PFSK-1 (cell line): ENCODE results near the gene HOXA3.

ENCODE experiments used
- FOXP2 ChIP-seq: optimal IDR thresholded peaks from 2 replicates; pipeline ENCODE3; 2011; ENCODE audit warnings: borderline replicate concordance, control low read depth, inconsistent platforms; ENCODE audit not compliant: insufficient read depth; ENCODE audit errors: extremely low read length, extremely low read depth
- POLR2AphosphoS5 ChIP-seq: IDR thresholded peaks from 2 replicates; pipeline ENCODE4 v1.6.1; 2012; ENCODE audit warnings: low read depth, mild to moderate bottlenecking, control low read depth, low read length, moderate library complexity
- SIN3A ChIP-seq: IDR thresholded peaks from 2 replicates; pipeline ENCODE4 v1.6.1; 2012; ENCODE audit warnings: mild to moderate bottlenecking, low read length, moderate library complexity, borderline replicate concordance; ENCODE audit not compliant: insufficient read depth
- TAF1 ChIP-seq: IDR thresholded peaks from 2 replicates; pipeline ENCODE4 v1.6.1; 2012; ENCODE audit warnings: low read length, control low read depth, borderline replicate concordance; ENCODE audit not compliant: insufficient read depth
- TF ChIP-seq, protein P1 (sequence below), 2 experiments: IDR thresholded peaks; 2 replicates each; pipeline versions ENCODE4 v1.6.1 to v1.8.0; 2011 to 2012; ENCODE audit warnings: low read depth in 2 of 2, low read length in 2 of 2, control low read depth in 1 of 2, inconsistent platforms in 1 of 2, mild to moderate bottlenecking in 1 of 2, moderate library complexity in 1 of 2; ENCODE audit not compliant: insufficient read depth in 1 of 2

DNA sequence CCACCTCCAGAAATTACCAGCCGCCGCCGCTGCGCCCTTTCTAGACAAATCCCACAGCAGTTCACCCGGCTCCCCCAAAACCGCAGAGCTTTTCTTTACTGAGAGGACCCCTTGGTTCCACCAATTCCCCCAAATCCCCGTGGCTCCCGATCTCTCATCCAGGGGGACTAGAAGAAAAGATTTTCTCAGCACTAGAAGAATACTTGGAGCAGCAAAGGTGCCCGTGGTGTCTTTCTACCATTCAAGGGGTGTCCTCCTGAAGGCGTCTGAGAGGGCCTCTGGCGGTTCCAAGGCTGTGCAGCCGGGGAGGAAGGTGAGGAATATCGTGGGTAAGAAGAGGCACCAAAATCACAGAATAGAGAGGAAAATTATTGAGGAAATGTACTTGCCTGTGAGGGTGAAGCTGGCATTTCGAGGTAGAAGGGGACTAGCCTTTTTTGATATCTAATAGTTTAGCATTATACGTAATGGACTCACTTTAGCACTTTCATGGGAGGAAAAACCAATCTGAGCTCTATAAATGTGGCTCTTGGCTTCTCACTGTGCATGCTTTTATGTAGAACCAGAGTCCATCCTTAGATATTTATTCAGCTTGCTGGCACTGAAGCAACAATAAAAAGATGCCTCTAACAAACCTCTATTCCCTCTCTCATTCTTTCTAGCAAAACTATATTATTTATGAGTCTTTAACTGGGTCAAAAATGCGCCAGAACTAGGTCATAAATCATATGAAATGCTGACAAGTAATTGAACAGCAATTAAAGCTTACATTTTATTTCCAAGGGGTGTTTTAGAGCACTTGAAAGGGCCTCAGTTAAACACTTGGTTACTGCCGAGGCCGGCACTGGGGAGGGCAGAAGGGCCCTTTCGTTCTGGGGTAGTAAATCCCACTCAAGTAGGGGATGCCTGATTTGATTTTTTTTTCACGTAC, 36.1 kb downstream of the HOXA3 start:
- TF ChIP-seq, protein P1, sequence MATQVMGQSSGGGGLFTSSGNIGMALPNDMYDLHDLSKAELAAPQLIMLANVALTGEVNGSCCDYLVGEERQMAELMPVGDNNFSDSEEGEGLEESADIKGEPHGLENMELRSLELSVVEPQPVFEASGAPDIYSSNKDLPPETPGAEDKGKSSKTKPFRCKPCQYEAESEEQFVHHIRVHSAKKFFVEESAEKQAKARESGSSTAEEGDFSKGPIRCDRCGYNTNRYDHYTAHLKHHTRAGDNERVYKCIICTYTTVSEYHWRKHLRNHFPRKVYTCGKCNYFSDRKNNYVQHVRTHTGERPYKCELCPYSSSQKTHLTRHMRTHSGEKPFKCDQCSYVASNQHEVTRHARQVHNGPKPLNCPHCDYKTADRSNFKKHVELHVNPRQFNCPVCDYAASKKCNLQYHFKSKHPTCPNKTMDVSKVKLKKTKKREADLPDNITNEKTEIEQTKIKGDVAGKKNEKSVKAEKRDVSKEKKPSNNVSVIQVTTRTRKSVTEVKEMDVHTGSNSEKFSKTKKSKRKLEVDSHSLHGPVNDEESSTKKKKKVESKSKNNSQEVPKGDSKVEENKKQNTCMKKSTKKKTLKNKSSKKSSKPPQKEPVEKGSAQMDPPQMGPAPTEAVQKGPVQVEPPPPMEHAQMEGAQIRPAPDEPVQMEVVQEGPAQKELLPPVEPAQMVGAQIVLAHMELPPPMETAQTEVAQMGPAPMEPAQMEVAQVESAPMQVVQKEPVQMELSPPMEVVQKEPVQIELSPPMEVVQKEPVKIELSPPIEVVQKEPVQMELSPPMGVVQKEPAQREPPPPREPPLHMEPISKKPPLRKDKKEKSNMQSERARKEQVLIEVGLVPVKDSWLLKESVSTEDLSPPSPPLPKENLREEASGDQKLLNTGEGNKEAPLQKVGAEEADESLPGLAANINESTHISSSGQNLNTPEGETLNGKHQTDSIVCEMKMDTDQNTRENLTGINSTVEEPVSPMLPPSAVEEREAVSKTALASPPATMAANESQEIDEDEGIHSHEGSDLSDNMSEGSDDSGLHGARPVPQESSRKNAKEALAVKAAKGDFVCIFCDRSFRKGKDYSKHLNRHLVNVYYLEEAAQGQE (IDR thresholded peaks at IDR 0.05; ENCODE audit: insufficient read depth in 1 of 2, low read depth in 2 of 2, low read length in 2 of 2) = no peak
- TF ChIP-seq POLR2AphosphoS5 (no peak), TAF1 (no peak), FOXP2 (no peak), SIN3A (no peak)
